Naive thymus-derived CD4-positive, alpha-beta T cell (primary cell): ENCODE measurements around the gene IL3. TPM values are rescaled to one million over a fixed set of nuclear protein-coding genes. Genes with fewer than 3 reads are reported as not detected.

ENCODE experiments used
- ATAC-seq: fragments of 150-1000 bp; cut with Tn5 transposase; 2 replicates; pipeline ENCODE4 v1.10.0; 2021; ENCODE audit warnings: mild to moderate bottlenecking, moderate library complexity
- CTCF ChIA-PET: fragments of 350-600 bp; sonication (Branson Sonifier 250); formaldehyde crosslinking; loops from one replicate; lab custom pipeline; 2021; ENCODE audit warnings: antibody characterized with exemption; lab: Charles Lee
- POLR2A ChIA-PET: fragments of 350-600 bp; sonication (Branson Sonifier 250); formaldehyde crosslinking; loops from one replicate; lab custom pipeline; 2021; ENCODE audit warnings: antibody characterized with exemption, inconsistent platforms; lab: Charles Lee
- DNase-seq, 9 donors: peaks; one replicate each; pipeline versions ENCODE4 v3.0.0 to v3.0.0-alpha.2; 2020 to 2022; ENCODE audit warnings: mixed read lengths in 1 of 9
- H3K27ac ChIP-seq: one replicate; pipeline ENCODE4 v1.7.0; 2013; ENCODE audit warnings: mild to moderate bottlenecking, low read depth, low read length, moderate library complexity
- H3K27me3 ChIP-seq, 2 donors: one replicate each; pipeline ENCODE4 v1.7.0; 2013; ENCODE audit warnings: low read length in 2 of 2, mild to moderate bottlenecking in 2 of 2, moderate library complexity in 2 of 2; ENCODE audit not compliant: control insufficient read depth in 2 of 2, insufficient read depth in 2 of 2
- H3K36me3 ChIP-seq, 3 experiments: 1 replicate in 2 of 3; 2 replicates in 1 of 3; pipeline ENCODE4 v1.7.0; 2013; ENCODE audit warnings: low read length in 3 of 3, mild to moderate bottlenecking in 3 of 3, moderate library complexity in 1 of 3; ENCODE audit not compliant: insufficient read depth in 3 of 3, control insufficient read depth in 2 of 3
- H3K4me1 ChIP-seq, 2 donors: one replicate each; pipeline ENCODE4 v1.7.0; 2013; ENCODE audit warnings: low read length in 2 of 2, mild to moderate bottlenecking in 2 of 2, moderate library complexity in 1 of 2; ENCODE audit not compliant: control insufficient read depth in 2 of 2, insufficient read depth in 2 of 2
- H3K4me3 ChIP-seq: 2 replicates; pipeline ENCODE4 v1.7.0; 2013; ENCODE audit warnings: mild to moderate bottlenecking, low read length
- H3K9me3 ChIP-seq, 3 experiments: 1 replicate in 2 of 3; 2 replicates in 1 of 3; pipeline ENCODE4 v1.7.0; 2013; ENCODE audit warnings: low read length in 3 of 3; ENCODE audit not compliant: control insufficient read depth in 2 of 3
- H3K27ac Mint-ChIP-seq, 9 donors: one replicate each; pipeline ENCODE4 v1.8.0; 2020 to 2022; ENCODE audit warnings: mixed read lengths in 9 of 9, mild to moderate bottlenecking in 8 of 9, moderate library complexity in 5 of 9, inconsistent platforms in 2 of 9
- H3K27me3 Mint-ChIP-seq, 5 donors: one replicate each; pipeline ENCODE4 v1.8.0; 2021 to 2022; ENCODE audit warnings: mixed read lengths in 5 of 5, mild to moderate bottlenecking in 1 of 5
- H3K36me3 Mint-ChIP-seq, 5 donors: one replicate each; pipeline ENCODE4 v1.8.0; 2020 to 2022; ENCODE audit warnings: mixed read lengths in 5 of 5, mild to moderate bottlenecking in 3 of 5, inconsistent platforms in 1 of 5
- H3K4me1 Mint-ChIP-seq, 7 donors: one replicate each; pipeline ENCODE4 v1.8.0; 2020 to 2022; ENCODE audit warnings: mixed read lengths in 7 of 7, mild to moderate bottlenecking in 3 of 7, inconsistent platforms in 1 of 7
- H3K4me3 Mint-ChIP-seq, 10 donors: one replicate each; pipeline ENCODE4 v1.8.0; 2020 to 2022; ENCODE audit warnings: mild to moderate bottlenecking in 10 of 10, mixed read lengths in 10 of 10, moderate library complexity in 6 of 10, inconsistent platforms in 2 of 10
- H3K9me3 Mint-ChIP-seq, 11 donors: one replicate each; pipeline ENCODE4 v1.8.0; 2020 to 2022; ENCODE audit warnings: mixed read lengths in 11 of 11, mild to moderate bottlenecking in 4 of 11, inconsistent platforms in 1 of 11, moderate library complexity in 1 of 11
- intact Hi-C, 2 donors: fragments of 100-400 bp; cut with micrococcal nuclease; formaldehyde crosslinking; loops; one replicate each; pipeline ENCODE4 v1.15.1; 2023
- polyA plus RNA-seq, 2 donors: library from polyadenylated mRNA; unstranded; fragments of 300-500 nt; fragmentation: Illumina TruSeq; gene quantifications; one replicate each; pipeline ENCODE4 v1.2.3, GENCODE V29; 2021
- total RNA-seq, 6 experiments: library from RNA in 5 of 6; stranded (reverse) in 5 of 6; gene quantifications; 1 replicate in 5 of 6; 2 replicates in 1 of 6; pipeline ENCODE4 v1.2.3 and lab custom pipeline; 2021 to 2026

Gene IL3
- total and polyA plus RNA-seq, 7 experiments from 2014 or later: 1.3 TPM; not detected in 6

GRCh38 chr5:132059696-132060500, 557 bp upstream of the IL3 start:
- CTCF ChIA-PET: interaction anchor here (0.9 to 1.6 kb wide), 2 partner anchors 53 to 470 kb away, joined by 3 read pairs; no protein-coding TSS in a partner anchor
- no peaks in the 10 kb centered on the region for H3K36me3 ChIP-seq
- no peaks in the 10 kb centered on the region for H3K9me3 ChIP-seq
- ATAC-seq: no peak
- no peaks in the 10 kb centered on the region for H3K27me3 ChIP-seq
- peak overlapping the region in 1 of 9 donors; percentile 80 for H3K27ac Mint-ChIP-seq
- no peaks in the 10 kb centered on the region for H3K36me3 Mint-ChIP-seq
- POLR2A ChIA-PET: no interaction called here
- H3K4me1 ChIP-seq: peaks cover 3 to 39% of the 10 kb centered on the region in 2 donors
- no peak overlapping the region for H3K27ac ChIP-seq
- H3K27me3 Mint-ChIP-seq: peaks cover 0 to 22% (median 0%) of the 10 kb centered on the region in 5 donors
- DNase-seq: peak in 2 of 9 donors; percentile 2 to 20
- intact Hi-C loops: loop anchor here (5.0 to 10.0 kb wide), 6 partner anchors 115 to 638 kb away; partner anchors contain the start of gene IRF1 (in 1 of the 2)
- H3K4me3 Mint-ChIP-seq: no peak overlapping the region
- peaks cover 7 to 69% (median 12%) of the 10 kb centered on the region in 7 donors for H3K4me1 Mint-ChIP-seq
- no peak overlapping the region for H3K4me3 ChIP-seq
- no peaks in the 10 kb centered on the region for H3K9me3 Mint-ChIP-seq

GRCh38 chr5:132063090-132063911, 2.8 kb downstream of the IL3 start:
- peak; percentile 34 to 85 (median 65) for DNase-seq
- Mint-ChIP-seq H3K4me3 (no peak overlapping the region), H3K9me3 (no peaks in the 10 kb centered on the region), H3K4me1 (peaks cover 0 to 68% (median 5%) of the 10 kb centered on the region in 7 donors), H3K27ac (peak overlapping the region in 1 of 9 donors; percentile 47), H3K36me3 (no peaks in the 10 kb centered on the region), H3K27me3 (peaks cover 0 to 9% (median 0%) of the 10 kb centered on the region in 5 donors)
- ChIA-PET POLR2A (interaction anchor here (0.5 kb wide), 1 partner anchor 296 kb away, joined by 4 read pairs; no protein-coding TSS in a partner anchor), CTCF (interaction anchor here (0.8 to 3.2 kb wide), 7 partner anchors 36 to 475 kb away, joined by 3 to 23 read pairs (median 6); no protein-coding TSS in a partner anchor)
- Histone ChIP-seq H3K4me1 (peaks cover 0 to 21% of the 10 kb centered on the region in 2 donors), H3K4me3 (no peak overlapping the region), H3K27me3 (no peaks in the 10 kb centered on the region), H3K9me3 (no peaks in the 10 kb centered on the region), H3K36me3 (no peaks in the 10 kb centered on the region), H3K27ac (no peak overlapping the region)
- ATAC-seq: peak; percentile 77
- intact Hi-C loops: loop anchor here (1.0 to 10.0 kb wide), 14 partner anchors 43 to 641 kb away; partner anchors contain the start of genes FNIP1 (in 1 of the 2) and IRF1 (in 1 of the 2)

GRCh38 chr5:132064140-132064539, 3.7 kb downstream of the IL3 start:
- Histone ChIP-seq H3K27ac (no peak overlapping the region), H3K4me3 (no peak overlapping the region), H3K36me3 (no peaks in the 10 kb centered on the region), H3K4me1 (peaks cover 0 to 14% of the 10 kb centered on the region in 2 donors), H3K9me3 (no peaks in the 10 kb centered on the region), H3K27me3 (no peaks in the 10 kb centered on the region)
- H3K36me3 Mint-ChIP-seq: no peaks in the 10 kb centered on the region
- H3K27ac Mint-ChIP-seq: no peak overlapping the region
- H3K9me3 Mint-ChIP-seq: no peaks in the 10 kb centered on the region
- no peak overlapping the region for H3K4me3 Mint-ChIP-seq
- H3K4me1 Mint-ChIP-seq: peaks cover 0 to 66% (median 5%) of the 10 kb centered on the region in 7 donors
- POLR2A ChIA-PET: interaction anchor here (0.5 kb wide), 1 partner anchor 297 kb away, joined by 4 read pairs; no protein-coding TSS in a partner anchor
- DNase-seq (peak in 1 of 9 donors; percentile 22), ATAC-seq (no peak)
- peaks cover 0 to 8% (median 0%) of the 10 kb centered on the region in 5 donors for H3K27me3 Mint-ChIP-seq
- intact Hi-C loops: loop anchor here (1.0 to 10.0 kb wide), 12 partner anchors 39 to 642 kb away; partner anchors contain the start of gene IRF1 (in 1 of the 2)
- CTCF ChIA-PET: interaction anchor here (0.6 to 3.2 kb wide), 4 partner anchors 58 to 569 kb away, joined by 3 to 23 read pairs (median 4); no protein-coding TSS in a partner anchor

- no peaks in the 10 kb centered on the region for H3K36me3 ChIP-seq
- ATAC-seq: peak; percentile 80
These were observed 4.4 kb downstream of the IL3 start for GRCh38 chr5:132064738-132065331.

GRCh38 chr5:132065351-132065937, 5.0 kb downstream of the IL3 start:
- Mint-ChIP-seq H3K36me3 (no peaks in the 10 kb centered on the region), H3K27ac (peak overlapping the region in 2 of 9 donors; percentile 46 to 82), H3K4me1 (peaks cover 0 to 66% (median 5%) of the 10 kb centered on the region in 7 donors), H3K4me3 (no peak overlapping the region), H3K9me3 (no peaks in the 10 kb centered on the region), H3K27me3 (peaks cover 0 to 6% (median 0%) of the 10 kb centered on the region in 5 donors)
- ChIA-PET POLR2A (no interaction called here), CTCF (interaction anchor here (0.6 to 3.2 kb wide), 3 partner anchors 185 to 477 kb away, joined by 3 to 23 read pairs (median 4); no protein-coding TSS in a partner anchor)
- no peak overlapping the region for H3K4me3 ChIP-seq
- ATAC-seq (peak; percentile 31), DNase-seq (peak in 4 of 9 donors; percentile 11 to 59 (median 24))
- H3K4me1 ChIP-seq: peaks cover 0 to 9% of the 10 kb centered on the region in 2 donors
- H3K27me3 ChIP-seq: no peaks in the 10 kb centered on the region
- H3K27ac ChIP-seq: no peak overlapping the region
- intact Hi-C loops: loop anchor here (2.0 to 10.0 kb wide), 6 partner anchors 69 to 429 kb away; partner anchors contain the start of gene IRF1 (in 1 of the 2)
- no peaks in the 10 kb centered on the region for H3K9me3 ChIP-seq
- H3K36me3 ChIP-seq: no peaks in the 10 kb centered on the region

More at GRCh38 chr5:132064738-132065331, 4.4 kb downstream of the IL3 start:
- ChIA-PET CTCF (interaction anchor here (0.6 to 3.2 kb wide), 3 partner anchors 185 to 476 kb away, joined by 3 to 23 read pairs (median 4); no protein-coding TSS in a partner anchor), POLR2A (no interaction called here)
- H3K9me3 ChIP-seq: no peaks in the 10 kb centered on the region
- H3K4me1 ChIP-seq: peaks cover 0 to 9% of the 10 kb centered on the region in 2 donors
- Mint-ChIP-seq H3K27ac (peak overlapping the region in 2 of 9 donors; percentile 30 to 79), H3K27me3 (peaks cover 0 to 7% (median 0%) of the 10 kb centered on the region in 5 donors), H3K4me1 (peaks cover 0 to 62% (median 5%) of the 10 kb centered on the region in 7 donors), H3K4me3 (no peak overlapping the region), H3K36me3 (no peaks in the 10 kb centered on the region), H3K9me3 (no peaks in the 10 kb centered on the region)
- H3K4me3 ChIP-seq: no peak overlapping the region
- H3K27ac ChIP-seq: no peak overlapping the region
- peak; percentile 40 to 82 (median 64) for DNase-seq
- H3K27me3 ChIP-seq: no peaks in the 10 kb centered on the region
- intact Hi-C loops: loop anchor here (1.0 to 10.0 kb wide), 12 partner anchors 38 to 643 kb away; partner anchors contain the start of gene IRF1 (in 1 of the 2)
